Measurements from ENCODE around the gene ZP1.
"Not testable (repeated sequence)": the region's sequence is repeated elsewhere in the genome, so short reads cannot be mapped to it uniquely, and the experiment has no call there.

ZP1 gene

DNA sequence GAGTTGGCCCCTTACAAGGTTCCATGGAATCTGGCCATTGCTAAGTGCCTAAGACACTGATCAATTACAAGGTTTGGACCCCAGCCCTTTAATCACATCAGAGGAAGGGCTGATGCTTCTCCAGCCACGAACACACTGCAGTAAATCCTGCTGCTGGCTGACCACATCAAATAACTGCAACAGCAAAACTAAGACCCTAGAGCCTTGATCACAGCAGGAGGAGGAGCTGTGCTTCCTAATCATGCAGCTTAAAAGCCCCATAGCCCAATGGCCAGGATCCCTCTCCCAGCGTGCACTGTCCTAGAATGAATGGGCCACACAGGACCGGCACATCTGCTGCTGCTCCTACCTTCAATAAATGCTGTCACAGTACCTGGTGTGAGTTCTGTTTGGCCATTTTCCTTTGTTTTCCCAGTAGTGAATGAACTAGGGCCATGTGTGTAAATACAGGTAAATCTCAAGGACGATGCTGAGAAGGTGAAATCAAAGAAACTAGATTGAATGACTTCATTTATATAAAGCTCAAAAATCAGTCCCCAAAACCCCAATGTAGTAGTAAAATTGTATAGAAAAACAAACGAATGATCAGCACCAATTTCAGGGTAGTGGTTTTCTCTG lies 12.7 kb downstream of the ZP1 start:
- no peak for DNase-seq

- no peak for DNase-seq
Observed at GRCh38 chr11:60880643-60881282, 13.4 kb downstream of the ZP1 start.

GRCh38 chr11:60887556-60887955 lies 20.2 kb downstream of the ZP1 start:
- DNase-seq: peak; percentile 32

DNA sequence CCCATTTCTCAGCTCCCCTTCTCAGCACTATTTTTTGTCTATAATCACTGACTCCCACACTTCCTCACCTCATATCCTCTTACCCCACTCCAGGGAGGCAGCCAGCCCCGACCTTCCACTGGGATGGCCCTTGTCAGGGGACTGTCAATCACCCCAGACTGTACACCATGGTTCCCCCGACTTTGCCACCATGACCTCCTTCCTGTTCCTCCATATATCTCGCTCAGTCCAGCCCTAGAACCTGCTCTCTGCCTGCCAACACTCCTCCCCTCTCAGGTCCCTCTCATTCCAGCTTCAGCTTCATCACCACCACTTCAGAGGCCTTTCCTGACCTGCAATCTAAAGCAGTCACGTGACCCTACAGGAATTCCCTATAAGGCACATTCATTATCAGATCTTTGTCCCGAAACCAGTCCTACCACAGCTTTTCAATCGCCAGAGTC lies 22.5 kb downstream of the ZP1 start:
- no peak for DNase-seq

GRCh38 chr11:60890696-60891095 lies 23.4 kb downstream of the ZP1 start:
- DNase-seq: no peak

DNA sequence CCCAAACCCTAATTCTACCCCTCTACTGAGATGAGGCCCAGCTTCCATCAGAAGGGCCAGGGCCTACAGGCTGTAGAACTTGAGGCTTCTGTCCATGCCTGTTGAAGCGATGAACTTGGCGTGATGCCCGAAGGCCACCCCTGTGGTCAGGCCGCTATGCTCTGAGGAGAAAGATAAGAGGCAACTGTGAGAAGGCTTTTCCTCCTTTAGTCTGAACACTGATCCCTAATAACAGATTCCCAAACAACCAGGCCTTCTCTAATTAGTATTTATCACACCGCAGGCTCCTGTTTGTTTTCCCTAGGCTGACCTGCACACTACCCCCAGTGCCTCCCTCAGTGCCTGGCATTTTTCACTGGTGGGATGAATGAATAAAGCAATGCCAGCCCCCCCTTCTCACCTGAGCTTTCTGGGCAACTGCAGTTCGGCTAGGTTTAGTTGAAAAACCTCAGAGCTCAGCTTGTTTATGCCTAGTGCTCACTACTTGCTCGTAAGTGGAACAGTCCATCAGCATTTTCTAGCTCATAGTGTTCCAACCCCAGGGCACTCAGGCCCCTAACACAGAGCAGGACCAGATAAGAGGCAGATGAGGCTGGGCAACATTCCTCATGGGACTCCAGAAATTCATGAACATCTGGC lies 23.9 kb downstream of the ZP1 start:
- no peak for DNase-seq

- no peak for DNase-seq
Observed at GRCh38 chr11:60895687-60896086, 28.3 kb downstream of the ZP1 start.

DNA sequence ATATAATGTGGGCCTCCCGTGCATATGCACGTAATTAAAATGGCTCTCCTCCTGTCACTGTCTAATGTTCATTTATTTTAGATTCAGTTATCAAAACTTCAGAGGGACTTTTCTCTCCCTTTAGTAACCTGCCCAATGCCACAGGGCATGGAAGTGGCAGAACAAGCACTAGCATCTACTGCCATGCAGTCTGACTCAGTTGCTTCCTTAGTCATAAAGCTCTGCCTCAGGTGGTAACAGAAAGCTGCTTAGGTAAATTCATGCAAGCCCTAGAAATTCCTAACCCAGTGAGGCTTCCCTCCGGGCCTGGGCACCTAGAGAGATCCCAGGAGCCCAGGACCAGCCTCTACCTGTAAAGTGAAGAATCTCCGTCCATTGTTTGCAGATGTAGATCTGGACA lies 30.2 kb downstream of the ZP1 start:
- no peak for DNase-seq

DNA sequence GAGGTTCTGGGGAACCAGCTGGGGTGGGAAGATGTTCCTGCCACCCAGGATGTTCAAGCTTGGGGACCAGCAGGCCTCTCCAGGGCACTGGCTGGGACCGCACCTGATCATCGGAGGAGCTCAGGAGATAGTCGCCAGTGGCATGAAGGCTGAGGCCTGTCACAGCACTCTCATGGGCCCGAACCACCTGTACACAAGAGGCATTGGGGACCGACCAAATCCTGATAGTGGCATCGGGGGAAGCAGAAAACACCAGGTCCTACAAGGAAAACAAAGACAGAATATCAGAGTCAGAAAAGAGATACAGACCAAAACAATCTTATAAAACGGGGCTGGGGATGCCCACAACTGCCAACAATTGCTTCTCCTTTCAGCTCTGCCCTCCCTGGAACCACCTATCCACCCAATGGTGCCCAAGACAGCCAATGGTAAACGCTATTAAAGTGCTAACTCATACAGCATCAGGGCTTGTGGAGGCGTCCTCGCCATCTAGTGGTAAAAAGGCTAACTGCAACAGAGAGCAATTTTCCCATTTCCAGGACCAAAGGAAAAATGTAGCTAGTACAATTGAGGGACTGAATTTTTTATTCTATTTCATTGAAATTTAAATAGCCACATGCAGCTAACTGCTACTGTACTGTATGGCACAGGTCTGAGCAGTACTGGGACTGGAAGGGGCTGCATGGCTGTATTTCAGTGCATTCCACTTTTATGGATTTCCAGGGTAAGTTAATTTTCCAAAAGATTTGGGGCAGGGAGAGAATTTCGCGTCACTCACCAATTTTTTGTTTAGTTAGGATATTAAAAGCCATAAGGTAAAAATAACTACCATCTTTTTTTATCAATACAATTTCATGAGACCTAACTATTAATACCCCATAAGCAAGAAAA lies 31.9 kb downstream of the ZP1 start:
- DNase-seq: no peak

GRCh38 chr11:60899977-60900376 lies 32.6 kb downstream of the ZP1 start:
- no peak for DNase-seq

GRCh38 chr11:60900673-60901404 lies 33.5 kb downstream of the ZP1 start:
- no peak for DNase-seq

DNA sequence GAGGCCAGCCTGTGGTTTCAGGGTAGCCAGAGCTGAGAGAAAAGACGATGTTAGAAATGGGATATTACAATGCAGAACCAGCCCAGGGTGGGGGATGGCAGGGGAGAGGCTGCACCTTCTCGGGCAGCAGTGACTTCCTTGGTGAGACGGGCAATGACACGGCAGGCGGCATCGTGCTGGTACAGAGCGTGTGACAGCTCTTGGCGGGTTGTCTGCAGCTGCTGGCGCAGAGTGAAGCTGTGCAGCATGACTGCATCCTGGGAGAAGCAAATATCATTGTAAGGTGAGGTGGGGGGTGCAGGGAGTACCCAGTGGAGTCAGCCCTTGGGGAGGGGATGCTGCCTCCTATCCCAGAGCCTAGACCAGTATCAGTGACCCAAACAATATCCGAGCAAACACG lies 35.3 kb downstream of the ZP1 start:
- no peak for DNase-seq

DNA sequence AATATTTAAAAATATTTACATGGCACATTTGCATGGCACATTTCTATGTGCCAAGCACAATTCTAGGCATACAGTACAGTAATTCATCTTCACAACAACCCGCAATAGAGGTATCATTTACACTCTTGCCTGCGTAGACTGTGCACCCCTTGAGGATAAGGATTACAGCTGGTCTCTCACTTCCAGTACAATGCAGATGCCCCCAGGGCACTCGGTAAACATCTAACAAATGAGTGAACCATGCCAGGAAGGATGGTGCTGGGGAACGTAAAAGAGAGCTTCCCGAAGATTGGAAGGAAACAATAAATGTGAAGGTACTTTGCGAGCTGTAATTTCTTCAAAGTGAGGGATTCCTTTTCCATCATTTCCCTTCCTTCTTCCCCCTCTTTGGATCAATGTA lies 37.7 kb downstream of the ZP1 start:
- no peak for DNase-seq

GRCh38 chr11:60905551-60906113 lies 38.3 kb downstream of the ZP1 start:
- DNase-seq: no peak

GRCh38 chr11:60906132-60906972 lies 39.0 kb downstream of the ZP1 start, which contains the start of gene PRPF19:
Gene PRPF19 (minus strand): TSS chr11:60906585. CDS start chr11:60906382, 203 bp downstream.
- peak; percentile 94 for DNase-seq

- DNase-seq: no peak
Observed at GRCh38 chr11:60908803-60909202, 41.5 kb downstream of the ZP1 start.

GRCh38 chr11:60909680-60910280 lies 42.4 kb downstream of the ZP1 start:
- DNase-seq: not testable (repeated sequence)

DNA sequence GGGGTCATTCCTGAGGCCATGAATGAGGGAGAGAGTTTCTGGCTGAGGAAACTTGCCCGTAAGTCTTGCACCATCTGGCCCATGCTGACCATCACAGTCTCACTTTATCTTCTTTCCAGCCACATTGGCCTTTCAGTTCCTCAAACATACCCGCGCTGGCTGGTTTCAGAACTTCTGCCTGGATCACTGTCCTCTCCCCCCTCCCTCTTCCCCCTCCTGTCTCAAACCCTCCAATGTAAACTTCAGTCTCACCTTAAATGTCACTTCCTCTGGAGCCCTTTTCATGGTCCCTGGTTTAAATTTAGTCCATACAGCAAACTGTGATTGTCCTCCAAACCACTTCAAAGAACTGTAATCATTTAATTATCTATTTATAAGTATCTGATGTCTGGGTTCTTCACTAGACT lies 42.9 kb downstream of the ZP1 start:
- no peak for DNase-seq

DNA sequence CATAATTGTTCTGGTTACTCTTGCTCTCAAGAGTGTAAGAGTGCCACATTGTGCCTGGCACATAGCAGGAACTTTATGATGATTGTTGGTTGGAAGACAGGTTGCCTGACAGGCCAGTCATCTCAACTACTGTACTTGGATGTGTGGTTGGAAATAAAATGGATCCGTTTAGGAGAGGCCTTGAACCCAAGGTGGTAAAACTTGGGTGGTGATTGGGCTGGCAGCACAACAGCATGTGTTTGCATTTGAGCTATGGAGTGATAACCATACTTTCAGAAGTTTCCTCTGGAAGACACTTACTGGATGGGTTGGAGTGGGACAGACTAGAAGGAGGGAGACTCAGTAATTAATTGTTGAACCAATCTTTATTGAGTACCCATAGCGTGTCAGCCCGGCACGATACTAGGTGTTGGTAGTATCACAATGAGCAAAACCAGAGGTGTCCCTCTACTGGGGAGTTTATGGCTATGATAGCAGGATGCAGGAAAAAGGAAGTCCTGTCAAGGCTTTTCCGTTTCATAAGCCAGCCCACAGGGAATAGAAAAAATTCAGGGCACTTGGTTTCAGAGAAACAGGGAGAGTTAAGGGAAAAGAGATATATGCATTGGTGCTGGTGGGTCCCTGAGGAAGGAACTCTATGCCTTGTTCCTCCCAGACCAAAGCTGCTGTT lies 43.5 kb downstream of the ZP1 start:
- peak; percentile 59 for DNase-seq

DNA sequence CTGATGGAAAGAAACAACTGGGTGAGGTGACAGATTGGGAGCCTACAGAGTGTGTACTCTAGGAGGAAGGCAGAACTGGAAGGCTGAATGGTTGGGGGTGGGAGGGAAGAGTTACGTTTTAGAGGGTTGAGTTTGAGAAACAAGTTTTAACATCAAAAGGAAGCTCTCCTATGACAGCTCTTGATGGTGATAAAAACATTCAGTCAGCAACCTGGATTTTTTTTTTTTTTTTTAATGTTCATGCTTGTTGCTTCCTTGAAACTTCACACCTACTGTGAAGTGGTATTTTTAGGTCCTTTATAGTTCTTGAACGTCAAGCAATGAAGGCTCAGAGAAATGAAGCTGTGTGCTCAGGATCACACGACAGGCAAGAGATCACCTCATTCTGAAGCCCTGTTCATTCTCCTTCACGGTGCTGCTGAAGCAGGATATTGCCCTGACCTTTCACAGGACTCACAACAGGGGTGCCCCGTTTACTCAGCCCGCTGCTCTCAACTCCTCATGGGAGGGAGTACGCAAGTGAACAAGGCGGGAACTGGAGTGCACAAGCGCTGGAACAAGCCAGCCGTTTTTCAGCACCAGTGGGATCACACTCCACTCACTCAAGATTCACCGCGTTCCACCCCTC lies 45.0 kb downstream of the ZP1 start:
- DNase-seq: no peak

Measured in GF-D8 (cell line).